Measurements from ENCODE around the gene CST4.
"Not testable (repeated sequence)": the region's sequence is repeated elsewhere in the genome, so short reads cannot be mapped to it uniquely, and the experiment has no call there.

CST4 gene

DNA sequence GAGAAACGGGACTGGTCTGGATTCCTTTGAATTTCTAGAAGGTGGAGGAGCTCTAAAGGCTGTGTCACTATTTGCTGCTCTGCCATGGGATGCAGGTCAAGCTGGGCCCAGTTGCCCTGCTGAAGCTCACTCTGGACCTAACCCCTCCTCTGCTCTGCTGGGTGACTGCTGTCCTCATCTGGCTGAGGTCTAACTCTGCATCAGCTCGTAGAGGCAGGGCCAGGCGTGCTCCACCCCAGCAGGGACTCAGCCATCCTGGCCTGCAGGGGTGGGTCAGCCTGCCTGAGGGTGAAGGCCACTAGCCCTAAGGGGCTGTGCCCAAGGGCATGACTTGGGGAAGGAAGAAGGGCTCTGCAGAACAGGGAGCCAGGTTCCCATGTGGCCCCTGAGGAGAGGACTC is 852 bp downstream of the CST4 start:
- no peak for DNase-seq (ENCODE audit: low read depth)

GRCh38 chr20:23686046-23686750 is 2.6 kb downstream of the CST4 start:
- no peak for DNase-seq (ENCODE audit: low read depth)

DNA sequence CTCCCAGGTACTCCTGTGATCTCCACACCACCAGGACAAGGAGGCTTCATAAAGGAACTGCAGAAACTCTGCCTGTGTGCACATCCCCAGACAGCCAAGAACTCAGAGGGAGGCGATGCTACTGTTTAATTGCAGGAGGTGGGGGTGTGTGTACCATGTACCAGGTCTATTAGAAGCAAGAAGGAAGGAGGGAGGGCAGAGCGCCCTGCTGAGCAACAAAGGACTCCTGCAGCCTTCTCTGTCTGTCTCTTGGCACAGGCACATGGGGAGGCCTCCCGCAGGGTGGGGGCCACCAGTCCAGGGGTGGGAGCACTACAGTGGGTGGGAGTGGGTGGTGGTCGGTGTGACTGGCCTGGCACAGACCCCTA is 3.3 kb downstream of the CST4 start:
- DNase-seq (ENCODE audit: low read depth), result not testable (repeated sequence)

- no peak for DNase-seq (ENCODE audit: low read depth)
Observed at GRCh38 chr20:23684261-23684660, 4.6 kb downstream of the CST4 start.

GRCh38 chr20:23683807-23684206 is 5.0 kb downstream of the CST4 start:
- no peak for DNase-seq (ENCODE audit: low read depth)

DNA sequence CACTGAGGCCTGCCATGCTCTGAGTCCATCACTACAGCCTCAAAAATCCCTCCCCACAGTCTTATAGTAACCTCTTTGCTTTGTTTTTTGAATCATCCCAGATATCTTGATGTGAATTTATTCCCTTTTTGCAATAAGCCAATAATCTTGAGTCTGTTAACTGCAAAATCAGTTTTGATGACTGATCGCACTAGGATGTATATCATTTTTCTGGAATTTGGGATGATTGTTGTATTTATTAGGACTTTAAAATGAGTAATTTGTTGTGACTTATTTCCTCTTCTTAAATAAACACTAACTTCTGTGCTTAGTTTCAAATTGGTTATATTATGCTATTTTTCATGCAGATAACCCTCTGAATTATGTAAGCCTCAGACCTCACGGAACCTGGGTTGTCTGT is 5.6 kb downstream of the CST4 start:
- DNase-seq (ENCODE audit: low read depth), result no peak

GRCh38 chr20:23680146-23680545 is 8.7 kb downstream of the CST4 start:
- DNase-seq (ENCODE audit: low read depth), result no peak

- DNase-seq (ENCODE audit: low read depth), result no peak
Observed at GRCh38 chr20:23679133-23680092, 9.4 kb downstream of the CST4 start.

DNA sequence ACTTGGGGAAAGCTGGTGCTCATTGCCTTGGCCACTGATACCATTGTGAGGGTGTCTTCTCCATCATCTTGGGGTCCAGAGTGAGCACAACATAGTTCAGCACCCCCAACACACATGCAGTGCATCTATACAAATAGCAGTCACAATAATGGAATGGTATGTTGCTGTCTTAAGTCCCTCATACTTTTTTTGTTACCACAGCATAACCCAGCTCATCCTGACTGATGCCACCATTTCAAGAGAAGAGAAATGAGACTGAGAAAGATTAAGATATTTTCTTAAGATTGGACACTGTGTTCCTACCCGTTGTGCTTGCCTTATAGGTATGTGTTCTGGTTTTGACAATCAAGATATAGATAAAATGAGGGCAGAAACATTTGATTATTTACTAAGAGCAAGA is 15.6 kb downstream of the CST4 start:
- DNase-seq (ENCODE audit: low read depth), result no peak

DNA sequence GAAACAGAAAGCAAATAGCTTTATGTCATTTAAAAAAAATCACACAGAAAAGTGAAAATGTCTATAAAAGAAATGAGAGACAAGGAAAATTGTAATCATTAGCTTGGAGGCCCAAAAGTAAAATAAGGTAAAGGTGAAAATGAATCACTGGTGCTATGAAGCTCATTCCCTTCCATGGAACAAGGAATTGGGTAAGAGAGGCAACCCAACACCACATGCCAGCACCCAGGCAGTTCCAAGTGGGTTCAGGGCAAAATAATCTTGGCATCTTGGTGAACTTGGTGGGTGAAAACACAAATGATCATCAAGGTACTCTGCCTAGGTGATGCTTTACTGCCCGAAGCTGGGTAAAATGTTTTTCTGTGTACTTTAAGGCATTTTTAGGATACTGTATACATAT is 16.7 kb downstream of the CST4 start:
- no peak for DNase-seq (ENCODE audit: low read depth)

DNA sequence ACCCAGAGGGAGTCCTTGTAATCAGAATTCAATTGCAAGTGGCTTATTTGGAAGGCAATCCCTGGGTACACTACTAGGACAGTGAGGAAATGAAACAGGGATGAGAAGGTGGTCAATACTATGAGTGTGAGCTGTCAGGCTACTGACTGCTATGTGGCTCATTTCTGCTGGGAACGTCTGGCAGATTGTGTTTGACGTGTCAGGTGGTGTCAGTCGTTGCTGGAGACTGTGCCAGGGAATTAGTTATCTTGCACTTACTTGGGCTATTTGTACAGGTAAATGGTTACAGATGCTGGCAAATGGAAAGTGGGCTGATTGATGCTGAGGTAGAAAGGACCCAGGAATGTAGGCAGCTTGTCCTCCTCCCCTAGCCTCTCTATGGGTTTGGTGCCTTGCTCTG is 17.4 kb downstream of the CST4 start:
- no peak for DNase-seq (ENCODE audit: low read depth)

- DNase-seq (ENCODE audit: low read depth), result no peak
Observed at GRCh38 chr20:23670361-23670760, 18.5 kb downstream of the CST4 start.

GRCh38 chr20:23669866-23670265 is 19.0 kb downstream of the CST4 start:
- no peak for DNase-seq (ENCODE audit: low read depth)

GRCh38 chr20:23669327-23669726 is 19.5 kb downstream of the CST4 start:
- no peak for DNase-seq (ENCODE audit: low read depth)

GRCh38 chr20:23668477-23668951 is 20.3 kb downstream of the CST4 start:
- DNase-seq (ENCODE audit: low read depth), result no peak

- DNase-seq (ENCODE audit: low read depth), result no peak
Observed at GRCh38 chr20:23667666-23668065, 21.2 kb downstream of the CST4 start.

DNA sequence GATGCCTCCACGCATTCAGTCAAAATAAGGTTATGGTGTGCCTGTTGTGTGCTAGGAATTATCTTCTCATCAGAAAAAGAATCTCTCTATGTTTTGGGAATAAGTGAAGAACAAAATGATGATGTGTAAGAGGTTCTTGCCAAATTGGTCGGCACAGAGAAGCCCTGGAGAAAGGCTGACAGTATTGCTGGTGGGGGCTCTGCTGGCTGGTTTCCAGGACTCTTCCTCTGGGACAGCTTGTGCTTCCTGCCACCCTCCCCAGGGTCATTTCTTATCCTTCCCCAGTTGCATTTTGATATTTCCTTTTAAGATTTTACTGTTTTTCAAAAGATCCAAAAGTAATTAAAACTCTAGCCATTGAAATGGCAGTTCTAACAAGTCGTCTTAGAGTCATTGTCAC is 22.1 kb downstream of the CST4 start:
- DNase-seq (ENCODE audit: low read depth), result no peak

DNA sequence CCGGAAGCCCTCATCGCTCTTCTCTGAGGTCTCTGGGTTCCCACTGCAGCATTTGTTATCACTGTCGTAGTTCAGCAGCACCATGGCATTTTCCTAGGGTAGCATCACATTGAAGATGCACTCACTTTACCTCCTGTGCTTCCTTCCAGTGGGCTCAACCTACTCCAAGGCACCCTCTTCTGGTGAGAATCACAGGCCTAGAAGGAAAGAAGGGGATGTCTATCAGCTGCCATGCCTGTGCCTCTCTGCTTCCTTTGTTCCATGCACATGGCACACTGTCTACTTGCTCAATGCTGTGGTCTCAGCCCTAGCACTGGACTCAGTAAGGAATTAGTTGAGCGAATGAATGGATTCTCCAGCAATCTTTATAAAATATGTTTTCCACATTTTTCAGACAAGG is 22.6 kb downstream of the CST4 start:
- DNase-seq (ENCODE audit: low read depth), result no peak

DNA sequence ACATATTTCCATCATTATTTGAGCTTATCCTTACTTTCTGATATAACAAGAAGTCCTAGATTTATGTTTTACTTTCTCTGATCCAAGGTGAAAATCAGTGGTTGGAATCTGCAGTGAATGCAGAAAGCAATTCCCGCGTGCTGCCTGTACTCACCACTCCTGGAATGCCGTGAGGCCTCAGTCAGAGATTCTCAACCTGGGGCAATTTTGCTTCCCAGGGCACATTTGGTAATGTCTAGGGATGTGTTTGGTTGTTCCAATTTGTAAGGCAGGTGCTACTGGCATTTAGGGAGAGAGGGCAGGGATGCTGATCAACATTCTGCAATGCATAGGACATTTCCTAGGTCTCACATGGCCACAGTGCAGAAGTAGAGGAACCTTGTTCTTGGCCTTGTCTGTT is 23.9 kb downstream of the CST4 start:
- no peak for DNase-seq (ENCODE audit: low read depth)

GRCh38 chr20:23664046-23664445 is 24.8 kb downstream of the CST4 start:
- DNase-seq (ENCODE audit: low read depth), result not testable (repeated sequence)

DNA sequence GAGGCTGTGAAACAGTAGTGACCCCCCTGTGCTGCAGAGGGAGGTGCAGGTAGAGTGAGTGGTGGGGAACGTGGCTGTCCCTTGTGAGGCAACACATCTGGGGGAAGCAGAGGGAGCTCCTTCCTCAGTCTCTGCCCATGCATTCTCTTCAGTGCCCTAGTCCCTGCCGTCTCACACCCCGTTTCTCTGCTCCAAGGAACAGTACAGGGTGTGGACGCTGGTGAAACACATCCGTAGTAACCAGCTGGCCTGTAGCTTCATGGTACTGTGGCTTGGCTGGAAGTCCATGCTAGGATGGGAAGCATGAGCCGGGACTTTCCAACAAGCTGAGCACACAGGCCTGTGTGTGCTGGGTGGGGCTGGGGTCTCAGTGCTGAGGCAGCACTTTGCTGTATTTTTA is 25.7 kb downstream of the CST4 start:
- DNase-seq (ENCODE audit: low read depth), result no peak

DNA sequence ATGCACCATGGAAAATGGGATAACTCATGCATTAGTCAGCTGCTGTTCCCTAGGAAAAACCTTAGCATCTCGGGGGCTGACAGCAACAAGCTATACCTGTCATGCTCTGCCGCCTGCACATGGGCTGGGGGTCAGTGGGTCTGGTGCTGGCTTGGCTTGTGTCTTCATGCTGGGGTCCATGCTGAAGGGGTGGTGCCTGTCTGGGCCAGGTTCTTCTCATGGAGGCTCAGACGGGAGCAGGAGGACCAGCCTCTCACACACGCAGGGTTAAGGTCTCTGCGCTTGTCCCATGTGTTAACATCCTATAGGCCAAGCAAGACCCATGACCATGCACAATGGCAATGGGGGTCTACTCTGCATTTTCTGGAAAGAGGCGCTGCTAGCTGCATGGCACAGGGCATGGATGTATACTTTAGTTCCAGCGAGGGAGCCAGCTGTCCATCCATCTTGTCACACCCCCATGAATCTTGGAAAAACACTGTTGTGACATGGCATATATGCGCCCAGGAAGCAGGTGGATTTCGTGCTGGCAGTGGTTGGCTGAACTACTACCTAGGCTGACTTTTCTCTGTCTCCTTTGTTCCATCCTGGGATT is 26.5 kb downstream of the CST4 start:
- DNase-seq (ENCODE audit: low read depth), result no peak

GRCh38 chr20:23661002-23661429 is 27.8 kb downstream of the CST4 start:
- no peak for DNase-seq (ENCODE audit: low read depth)

Data from activated T-helper 1 cell treated with Interleukin-2 at 50 U/mL for 16 hours (primary cell).